Endothelial cell of umbilical vein (primary cell): ENCODE data around the gene SAMD1. TPM values are rescaled to one million over a fixed set of nuclear protein-coding genes. Genes with fewer than 3 reads are reported as not detected.

Experiments used
- BruUV-seq: library from RNA; stranded (reverse); fragments of 400-500 nt; replicated peaks from 2 replicates; lab custom pipeline; 2021; lab: Mats Ljungman, UMichigan
- CTCF ChIA-PET: fragments of 300-600, 350-600 bp; sonication (Branson Sonifier 250); formaldehyde crosslinking; loops from one replicate; lab custom pipeline; 2021; ENCODE audit warnings: antibody characterized with exemption, inconsistent platforms; lab: Charles Lee
- POLR2A ChIA-PET: fragments of 300-600, 350-600 bp; sonication (Branson Sonifier 250); formaldehyde crosslinking; loops from one replicate; lab custom pipeline; 2021; ENCODE audit warnings: antibody characterized with exemption, inconsistent platforms; lab: Charles Lee
- DNase-seq: peaks from one replicate; pipeline ENCODE4 v3.0.0-alpha.2; 2011; ENCODE audit warnings: low read depth, low spot score
- FAIRE-seq: peaks from 2 replicates; lab custom pipeline; 2011; peaks lifted over from hg19 to GRCh38; lab: Jason Lieb, UNC
- H2AFZ ChIP-seq: 2 replicates; pipeline ENCODE4 v1.6.0; 2012; ENCODE audit warnings: low read depth, low read length, control low read depth, inconsistent platforms
- H3K27ac ChIP-seq: 2 replicates; pipeline ENCODE4 v1.5.1; 2011; ENCODE audit warnings: low read depth, mild to moderate bottlenecking, control low read depth, low read length, moderate library complexity; ENCODE audit not compliant: insufficient read depth
- H3K27me3 ChIP-seq, 2 experiments: 2 replicates each; pipeline versions ENCODE4 v1.6.0 to v1.6.1; 2011; ENCODE audit warnings: low read length in 2 of 2, mixed read lengths in 1 of 2; ENCODE audit not compliant: control insufficient read depth in 2 of 2, insufficient read depth in 2 of 2
- H3K36me3 ChIP-seq, 2 experiments: 2 replicates in 1 of 2; 3 replicates in 1 of 2; pipeline ENCODE4 v1.5.1; 2011; ENCODE audit warnings: low read length in 2 of 2, mild to moderate bottlenecking in 1 of 2, moderate library complexity in 1 of 2; ENCODE audit not compliant: control insufficient read depth in 2 of 2, insufficient read depth in 2 of 2; ENCODE audit errors: extremely low read depth in 1 of 2
- H3K4me1 ChIP-seq: 3 replicates; pipeline ENCODE4 v1.5.1; 2011; ENCODE audit warnings: mild to moderate bottlenecking, low read length; ENCODE audit not compliant: control insufficient read depth, insufficient read depth; ENCODE audit errors: extremely low read depth
- H3K4me2 ChIP-seq: 2 replicates; pipeline ENCODE4 v1.6.1; 2011; ENCODE audit warnings: low read length, control low read depth, mixed read lengths; ENCODE audit not compliant: insufficient read depth
- H3K4me3 ChIP-seq, 3 experiments: fragments of 200-600 bp in 1 of 3; sonication (generic), shearing (Covaris generic) in 1 of 3; replicated peaks in 1 of 3; 2 replicates each; pipeline ENCODE4 v1.5.1; 2011 to 2016; ENCODE audit warnings: control low read depth in 3 of 3, low read length in 3 of 3, mild to moderate bottlenecking in 2 of 3, inconsistent platforms in 1 of 3, low read depth in 1 of 3, moderate library complexity in 1 of 3; ENCODE audit not compliant: insufficient read depth in 1 of 3
- H3K79me2 ChIP-seq: 2 replicates; pipeline ENCODE4 v1.6.0; 2012; ENCODE audit warnings: low read length, inconsistent platforms; ENCODE audit not compliant: control insufficient read depth, insufficient read depth
- H3K9ac ChIP-seq: replicated peaks from 2 replicates; pipeline ENCODE3; 2011; ENCODE audit warnings: low read length, control low read depth; ENCODE audit not compliant: insufficient read depth; ENCODE audit errors: extremely low read depth
- H3K9me1 ChIP-seq: replicated peaks from 3 replicates; pipeline ENCODE4 v1.6.0; 2011; ENCODE audit warnings: mild to moderate bottlenecking, low read length; ENCODE audit not compliant: control insufficient read depth, insufficient read depth; ENCODE audit errors: extremely low read depth
- H3K9me3 ChIP-seq: replicated peaks from 2 replicates; pipeline ENCODE4 v1.5.1; 2012; ENCODE audit warnings: low read length, inconsistent platforms; ENCODE audit not compliant: control insufficient read depth, insufficient read depth
- H4K20me1 ChIP-seq: replicated peaks from 2 replicates; pipeline ENCODE3; 2011; ENCODE audit warnings: mild to moderate bottlenecking, low read length; ENCODE audit not compliant: control insufficient read depth, insufficient read depth; ENCODE audit errors: extremely low read depth
- CTCF ChIP-seq, 2 donors: IDR thresholded peaks; 1 replicate in 1 of 2; 2 replicates in 1 of 2; pipeline ENCODE4 v1.5.1; 2011; ENCODE audit warnings: low read length in 2 of 2, mild to moderate bottlenecking in 2 of 2, moderate library complexity in 2 of 2, control low read depth in 1 of 2, inconsistent platforms in 1 of 2, low read depth in 1 of 2; ENCODE audit not compliant: insufficient read depth in 1 of 2; ENCODE audit errors: extremely low read depth in 1 of 2
- EZH2 ChIP-seq: IDR thresholded peaks from 2 replicates; pipeline ENCODE4 v1.6.1; 2012; ENCODE audit warnings: borderline replicate concordance, low read depth, mild to moderate bottlenecking, moderate library complexity, low read length, inconsistent platforms; ENCODE audit not compliant: severe bottlenecking
- FOS ChIP-seq: IDR thresholded peaks from 2 replicates; pipeline ENCODE4 v1.6.1; 2011; ENCODE audit warnings: mild to moderate bottlenecking, low read length, moderate library complexity, borderline replicate concordance; ENCODE audit not compliant: insufficient read depth
- GATA2 ChIP-seq: IDR thresholded peaks from 2 replicates; pipeline ENCODE4 v1.7.0; 2011; ENCODE audit warnings: low read depth, mild to moderate bottlenecking, moderate library complexity, mixed read lengths, low read length; ENCODE audit not compliant: insufficient read length, insufficient read depth
- JUN ChIP-seq: IDR thresholded peaks from 2 replicates; pipeline ENCODE4 v1.6.1; 2011; ENCODE audit warnings: borderline replicate concordance, low read depth; ENCODE audit not compliant: insufficient read length, insufficient read depth
- MAX ChIP-seq: IDR thresholded peaks from 2 replicates; pipeline ENCODE4 v1.6.1; 2011; ENCODE audit not compliant: insufficient read depth, insufficient read length
- MYC ChIP-seq: IDR thresholded peaks from one replicate; pipeline ENCODE4 v1.6.1; 2011; ENCODE audit warnings: mild to moderate bottlenecking, low read depth, low read length
- POLR2A ChIP-seq: IDR thresholded peaks from 2 replicates; pipeline ENCODE4 v1.6.1; 2012; ENCODE audit warnings: low read depth, mild to moderate bottlenecking, control low read depth, low read length
- POLR2AphosphoS5 ChIP-seq: IDR thresholded peaks from 2 replicates; pipeline ENCODE4 v1.6.1; 2012; ENCODE audit warnings: low read depth, mild to moderate bottlenecking, control low read depth, low read length, moderate library complexity; ENCODE audit not compliant: insufficient read depth
- dilution Hi-C: fragments of 300-500 bp; cut with MboI; formaldehyde crosslinking; loops from one replicate; pipeline ENCODE4 v1.15.0; 2019; ENCODE audit warnings: low sequenced_read_pairs; ENCODE audit not compliant: extremely low pct_ligation_motif_present
- intact Hi-C: fragments of 100-400 bp; cut with micrococcal nuclease; formaldehyde crosslinking; loops from one replicate; pipeline ENCODE4 v1.10.0; 2022
- polyA plus RNA-seq, 4 experiments: library from polyadenylated mRNA; depleted of rRNA in 3 of 4; stranded (reverse) in 3 of 4; unstranded in 1 of 4; fragments of >200 nt; gene quantifications; 2 replicates each; pipeline versions ENCODE4 v1.2.1 to v1.2.3, GENCODE V29; 2011 to 2012; ENCODE audit warnings: missing spikeins in 1 of 4
- total RNA-seq: library from RNA; stranded (reverse); gene quantifications from 2 replicates; pipeline ENCODE4 v1.2.3, GENCODE V29; 2021

SAMD1 gene
- total and polyA plus RNA-seq, 2 donors (not counting 3 experiments of a cell fraction or from before 2014, with no cell fraction given) = 14.1 to 35.9 TPM

GRCh38 chr19:14070268-14071050 lies 20.1 kb downstream of the SAMD1 start:
- Histone ChIP-seq H3K4me3 (no peak overlapping the region), H3K9me3 (no peaks in the 10 kb centered on the region), H3K4me2 (no peak overlapping the region), H3K9me1 (no peaks in the 10 kb centered on the region), H2AFZ (no peak overlapping the region), H3K27me3 (no peaks in the 10 kb centered on the region), H3K36me3 (no peaks in the 10 kb centered on the region), H4K20me1 (no peaks in the 10 kb centered on the region), H3K4me1 (peaks cover 26% of the 10 kb centered on the region), H3K27ac (no peak overlapping the region), H3K79me2 (no peaks in the 10 kb centered on the region), H3K9ac (no peak overlapping the region)
- TF ChIP-seq MAX (no peak), POLR2A (no peak), FOS (no peak), CTCF (IDR thresholded peaks at IDR 0.05; ENCODE audit: extremely low read depth in 1 of 2, insufficient read depth in 1 of 2, low read depth in 1 of 2, low read length in 2 of 2) (no peak), JUN (no peak), EZH2 (no peak), MYC (no peak), GATA2 (no peak), POLR2AphosphoS5 (no peak)
- DNase-seq (no peak), FAIRE-seq (no peak)
- intact Hi-C loops (loop anchor here (5.0 kb wide), 1 partner anchor 283 kb away; no protein-coding TSS in a partner anchor), dilution Hi-C loops (no loop called here)
- CTCF ChIA-PET = interaction anchor here (1.0 to 6.6 kb wide), 12 partner anchors 11 to 198 kb away, joined by 3 to 74 read pairs (median 14); partner anchors contain the start of genes IL27RA and NANOS3
- no TSS peak for BruUV-seq
- POLR2A ChIA-PET = interaction anchor here (0.6 kb wide), 1 partner anchor 142 kb away, joined by 5 read pairs; no protein-coding TSS in a partner anchor
